Esophagus muscularis mucosa (tissue), 3 donors: ENCODE measurements around the gene GADL1.

ENCODE experiments used
- CTCF ChIP-seq, 3 experiments: fragments of 200-600 bp in 2 of 3; fragments of 450-650 bp in 1 of 3; sonication (generic) in 2 of 3; IDR thresholded peaks; one replicate each; pipeline ENCODE4 v1.5.1; 2017 to 2019; ENCODE audit warnings: antibody characterized with exemption in 3 of 3, mild to moderate bottlenecking in 2 of 3, moderate library complexity in 1 of 3
- POLR2A ChIP-seq: fragments of 450-650 bp; IDR thresholded peaks from one replicate; pipeline ENCODE4 v1.6.1; 2017; ENCODE audit warnings: antibody characterized with exemption, moderate library complexity, mild to moderate bottlenecking, low read depth
- POLR2AphosphoS5 ChIP-seq, 2 donors: sonication (generic); formaldehyde crosslinking; IDR thresholded peaks; one replicate each; pipeline ENCODE4 v1.6.1; 2017; ENCODE audit warnings: antibody characterized with exemption in 2 of 2

DNA sequence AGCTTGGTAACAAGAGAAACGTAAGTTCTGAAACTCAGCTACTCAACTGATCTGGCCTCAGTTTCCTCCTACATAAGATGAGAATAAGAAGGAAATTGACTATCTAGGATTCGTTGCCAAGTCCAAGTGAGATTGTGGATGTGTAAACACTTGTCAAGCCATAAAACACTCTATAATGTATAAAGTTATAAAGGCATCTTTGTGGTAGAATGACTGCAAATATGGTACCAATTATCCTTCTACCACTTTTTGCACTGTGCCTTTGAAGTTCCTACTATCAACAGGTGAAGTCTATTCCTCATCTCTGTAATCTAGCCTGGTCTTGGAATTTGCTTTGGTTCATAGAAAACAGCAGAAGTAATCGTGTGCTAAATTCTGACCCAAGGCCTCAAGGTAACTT lies 138.2 kb downstream of the GADL1 start:
- no peak for TF ChIP-seq CTCF (IDR thresholded peaks at IDR 0.05)
- TF ChIP-seq POLR2A: no peak
- TF ChIP-seq POLR2AphosphoS5 (IDR thresholded peaks at IDR 0.05): no peak
